CD4-positive, alpha-beta T cell treated with Interleukin-4 for 4 hours (primary cell): ENCODE results near the gene HCFC1R1.
A peak's percentile ranks its signal among the peaks of the same experiment; 100 is the strongest.
"Not testable (repeated sequence)": the region's sequence is repeated elsewhere in the genome, so short reads cannot be mapped to it uniquely, and the experiment has no call there.

Experiments
- DNase-seq: peaks from one replicate; pipeline ENCODE4 v3.0.0-alpha.2; 2020

HCFC1R1 gene

GRCh38 chr16:3023669-3024478 is at the start of gene HCFC1R1, which contains the start of gene THOC6:
TSS of gene HCFC1R1 (minus strand) at chr16:3023942. CDS start at chr16:3023941, 1 bp downstream.
TSS of gene THOC6 (plus strand) at chr16:3024035. CDS start at chr16:3024327, 292 bp downstream.
- peak; percentile 95 for DNase-seq

DNA sequence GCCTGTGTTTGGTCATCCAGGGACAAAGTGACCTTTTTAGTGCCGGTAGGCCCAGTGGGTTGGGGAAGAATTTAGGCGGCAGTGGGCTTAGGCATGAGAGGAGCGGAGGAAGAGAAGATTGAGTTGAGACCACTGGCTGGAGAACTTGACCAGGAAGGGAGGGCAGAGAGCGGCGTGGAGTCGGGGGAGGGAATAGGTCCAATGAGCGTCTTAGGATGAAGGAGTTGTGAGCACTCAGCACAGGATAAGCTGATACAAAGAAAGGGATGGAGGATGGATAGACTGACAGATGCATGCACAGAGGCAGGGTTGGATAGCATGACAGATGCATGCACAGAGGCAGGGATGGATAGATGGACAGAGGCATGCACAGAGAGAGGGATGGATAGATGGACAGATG is 49.7 kb upstream of the HCFC1R1 start:
- no peak for DNase-seq

- DNase-seq = peak; percentile 77
Observed at GRCh38 chr16:3072576-3073263, 49.0 kb upstream of the HCFC1R1 start.

- DNase-seq = not testable (repeated sequence)
Observed at GRCh38 chr16:3072148-3072547, 48.4 kb upstream of the HCFC1R1 start.

DNA sequence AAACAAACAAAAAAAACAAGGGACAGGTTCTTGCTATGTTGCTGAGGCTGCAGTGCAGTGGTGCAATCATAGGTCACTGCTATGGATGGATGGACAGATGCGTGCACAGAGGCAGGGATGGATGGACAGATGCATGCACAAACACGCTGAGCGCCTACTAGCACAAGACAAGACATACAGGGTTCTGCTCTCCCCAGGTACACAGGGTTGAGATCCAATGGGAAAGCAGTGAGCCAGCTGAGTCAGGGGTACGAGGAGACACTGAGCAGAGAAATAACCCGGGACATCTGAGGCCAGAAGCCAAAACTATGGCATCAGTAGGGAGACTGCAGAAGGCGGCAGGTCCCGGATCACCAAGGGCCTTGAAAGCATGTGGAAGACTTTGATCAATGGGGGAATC is 47.9 kb upstream of the HCFC1R1 start:
- no peak for DNase-seq

DNA sequence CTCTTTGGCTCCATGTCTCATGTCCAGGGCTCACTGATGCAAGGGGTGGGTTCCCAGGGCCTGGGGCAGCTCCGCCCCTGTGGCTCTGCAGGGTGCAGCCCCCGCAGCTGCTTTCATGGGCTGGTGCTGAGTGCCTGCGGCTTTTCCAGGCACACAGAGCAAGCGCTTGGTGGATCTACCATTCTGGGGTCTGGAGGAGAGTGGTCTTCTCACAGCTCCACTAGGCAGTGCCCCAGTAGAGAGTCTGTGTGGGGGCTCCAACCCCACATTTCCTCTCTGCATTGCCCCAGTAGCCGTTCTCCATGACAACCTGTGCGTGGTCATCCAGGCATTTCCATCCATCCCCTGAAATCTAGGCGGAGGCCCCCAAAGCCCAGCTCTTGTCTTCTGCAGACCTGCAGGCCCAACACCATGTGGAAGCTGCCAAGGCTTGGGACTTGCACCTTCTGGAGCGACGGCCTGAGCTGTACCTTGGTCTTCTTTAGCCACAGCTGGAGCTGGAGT is 46.9 kb upstream of the HCFC1R1 start:
- no peak for DNase-seq

DNA sequence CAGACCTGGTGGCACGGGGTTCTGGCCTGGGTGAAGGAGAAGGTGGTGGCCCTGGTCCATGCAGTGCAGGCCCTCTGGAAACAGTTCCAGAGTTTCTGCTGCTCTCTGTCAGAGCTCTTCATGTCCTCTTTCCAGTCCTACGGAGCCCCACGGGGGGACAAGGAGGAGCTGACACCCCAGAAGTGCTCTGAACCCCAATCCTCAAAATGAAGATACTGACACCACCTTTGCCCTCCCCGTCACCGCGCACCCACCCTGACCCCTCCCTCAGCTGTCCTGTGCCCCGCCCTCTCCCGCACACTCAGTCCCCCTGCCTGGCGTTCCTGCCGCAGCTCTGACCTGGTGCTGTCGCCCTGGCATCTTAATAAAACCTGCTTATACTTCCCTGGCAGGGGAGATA is 45.4 kb upstream of the HCFC1R1 start:
- not testable (repeated sequence) for DNase-seq

DNA sequence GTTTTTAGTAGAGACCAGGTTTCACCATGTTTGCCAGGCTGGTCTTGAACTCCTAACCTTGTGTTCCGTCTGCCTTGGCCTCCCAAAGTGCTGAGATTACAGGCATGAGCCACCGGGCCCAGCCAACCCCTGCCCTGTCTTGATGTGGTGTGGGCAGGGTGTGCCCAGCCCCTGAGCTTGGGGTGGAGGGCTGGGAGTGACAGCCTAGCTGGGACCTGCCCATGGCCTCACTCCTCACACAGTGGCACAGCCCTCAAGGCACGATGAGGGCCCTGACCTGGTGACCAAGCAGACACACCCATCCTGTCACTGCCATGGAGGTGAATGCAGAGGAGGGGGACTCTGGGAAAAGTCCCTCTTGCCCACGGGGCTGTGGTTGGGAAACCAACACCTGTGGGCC is 44.7 kb upstream of the HCFC1R1 start:
- peak; percentile 40 for DNase-seq

GRCh38 chr16:3066440-3066748 is 42.7 kb upstream of the HCFC1R1 start:
- DNase-seq = no peak

DNA sequence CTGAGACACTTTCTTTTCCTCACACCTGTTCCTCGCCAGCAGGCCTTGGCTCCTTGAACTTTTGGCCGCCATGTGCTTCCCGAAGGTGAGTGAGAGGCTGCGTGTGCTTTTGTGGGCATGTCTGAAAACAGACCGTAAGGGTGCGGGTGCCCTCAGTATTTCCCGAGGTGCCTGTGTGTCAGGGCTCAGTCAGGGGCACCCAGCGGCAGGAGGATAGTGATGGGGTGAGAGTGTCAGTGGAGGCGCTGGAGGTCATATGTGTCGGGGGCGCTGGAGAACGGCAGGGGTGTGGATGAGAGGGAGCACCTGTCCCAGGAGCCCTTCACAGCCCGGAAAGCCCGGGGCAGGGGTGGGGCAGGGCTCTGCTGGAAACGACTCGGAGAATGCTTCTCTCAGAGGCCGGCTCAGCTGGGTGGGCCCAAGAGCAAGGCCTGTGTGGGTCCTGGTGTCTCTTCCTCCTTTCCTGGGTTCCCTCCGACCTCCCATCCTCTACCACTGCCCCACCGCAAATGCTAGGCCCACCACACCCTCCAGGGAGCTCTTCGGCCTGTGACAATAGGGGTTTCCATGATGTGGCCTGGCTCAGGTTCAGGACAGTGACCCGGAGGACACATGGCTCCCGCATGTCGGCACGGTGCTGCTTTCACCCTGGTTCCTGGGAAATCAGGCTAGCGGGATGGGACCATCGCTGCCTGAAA is 42.1 kb upstream of the HCFC1R1 start:
- DNase-seq = no peak

GRCh38 chr16:3065069-3065741 is 41.5 kb upstream of the HCFC1R1 start, which contains the start of gene IL32:
TSS of gene IL32 (plus strand) at chr16:3065640. CDS start at chr16:3065812, 172 bp downstream.
- DNase-seq = peak; percentile 82

DNA sequence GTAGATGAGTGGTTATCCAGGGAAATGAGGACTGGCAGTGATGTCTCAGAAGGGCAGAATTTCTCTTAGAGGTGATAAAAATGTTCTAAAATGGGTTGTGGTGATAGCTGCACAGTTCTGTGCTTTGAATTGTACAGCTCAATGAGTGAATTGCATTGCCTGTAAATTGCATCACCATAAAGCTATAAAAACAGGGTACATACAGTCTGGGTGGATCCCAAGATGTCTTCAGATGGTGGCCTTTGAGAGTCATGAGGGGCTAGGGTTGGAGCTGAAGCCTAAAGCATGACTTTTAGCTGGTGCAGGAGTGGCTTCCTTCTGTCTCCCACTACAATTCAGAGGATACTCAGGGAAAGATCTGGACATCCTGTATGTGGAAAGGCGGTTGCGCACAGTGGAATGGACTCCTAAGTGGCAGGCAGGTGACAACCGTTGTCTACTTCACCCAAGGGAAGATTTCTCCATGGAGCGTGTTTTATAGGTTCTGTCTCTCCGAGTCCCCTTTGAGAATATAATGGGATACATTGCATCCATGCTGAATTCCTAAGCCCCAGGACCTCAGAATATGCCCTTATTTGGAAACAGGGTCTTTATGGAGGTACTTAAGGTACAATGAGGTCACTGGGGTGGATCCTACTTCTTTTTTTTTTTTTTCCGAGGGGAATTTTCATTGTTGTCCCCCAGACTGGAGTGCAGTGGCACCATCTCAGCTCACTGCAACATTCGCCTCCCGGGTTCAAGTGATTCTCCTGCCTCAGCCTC is 40.1 kb upstream of the HCFC1R1 start:
- DNase-seq = no peak

DNA sequence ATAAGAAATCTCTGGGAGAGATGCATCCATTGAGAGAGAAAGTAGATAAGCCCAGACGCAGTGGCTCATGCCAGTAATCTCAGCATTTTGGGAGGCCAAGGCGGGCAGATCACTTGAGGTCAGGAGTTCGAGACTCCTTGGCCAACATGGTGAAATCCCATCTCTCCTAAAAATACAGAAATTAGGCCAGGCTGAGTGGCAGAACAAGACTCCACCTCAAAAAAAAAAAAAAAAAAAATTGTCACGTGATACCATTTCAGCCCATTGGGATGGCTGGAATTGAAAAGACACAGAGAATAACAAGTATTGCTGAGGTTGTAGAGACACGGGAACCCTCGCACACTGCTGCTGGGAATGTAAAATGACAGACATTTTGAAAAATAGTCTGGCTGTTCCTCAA is 38.8 kb upstream of the HCFC1R1 start:
- no peak for DNase-seq

DNA sequence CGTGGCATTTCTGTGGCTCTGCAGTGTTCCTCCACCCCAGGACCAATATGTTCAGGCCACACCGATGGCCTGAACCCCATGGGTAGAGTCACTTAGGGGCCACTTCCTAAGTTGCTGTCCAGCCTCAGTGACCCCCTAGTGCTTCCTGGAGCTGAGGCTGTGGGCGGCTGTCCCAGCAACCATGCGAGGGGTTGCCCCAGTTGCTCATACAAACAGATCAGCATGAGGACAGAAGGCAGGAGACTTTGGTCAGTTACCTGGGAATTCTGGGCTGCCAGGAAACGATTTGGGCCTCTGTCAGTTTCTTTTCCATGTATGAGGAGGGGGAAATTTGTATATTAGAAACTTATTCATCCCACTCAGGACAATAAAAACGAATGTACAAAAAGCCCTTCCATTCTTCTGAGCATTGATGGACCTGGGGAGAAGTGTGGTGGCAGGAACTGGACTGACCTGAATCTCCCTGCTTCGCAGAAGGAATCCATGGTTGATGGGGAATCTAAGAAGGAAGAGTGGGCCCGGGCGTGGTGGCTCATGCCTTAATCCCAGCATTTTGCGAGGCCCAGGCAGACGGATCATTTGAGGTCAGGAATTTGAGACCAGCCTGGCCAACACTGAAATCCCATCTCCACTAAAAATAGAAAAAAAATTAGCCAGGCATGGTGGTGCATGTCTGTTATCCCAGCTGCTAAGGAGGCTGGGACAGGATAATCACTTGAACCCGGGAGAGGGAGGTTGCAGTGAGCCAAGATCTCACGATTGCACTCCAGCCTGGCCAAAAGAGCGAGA is 36.8 kb upstream of the HCFC1R1 start:
- DNase-seq = no peak

DNA sequence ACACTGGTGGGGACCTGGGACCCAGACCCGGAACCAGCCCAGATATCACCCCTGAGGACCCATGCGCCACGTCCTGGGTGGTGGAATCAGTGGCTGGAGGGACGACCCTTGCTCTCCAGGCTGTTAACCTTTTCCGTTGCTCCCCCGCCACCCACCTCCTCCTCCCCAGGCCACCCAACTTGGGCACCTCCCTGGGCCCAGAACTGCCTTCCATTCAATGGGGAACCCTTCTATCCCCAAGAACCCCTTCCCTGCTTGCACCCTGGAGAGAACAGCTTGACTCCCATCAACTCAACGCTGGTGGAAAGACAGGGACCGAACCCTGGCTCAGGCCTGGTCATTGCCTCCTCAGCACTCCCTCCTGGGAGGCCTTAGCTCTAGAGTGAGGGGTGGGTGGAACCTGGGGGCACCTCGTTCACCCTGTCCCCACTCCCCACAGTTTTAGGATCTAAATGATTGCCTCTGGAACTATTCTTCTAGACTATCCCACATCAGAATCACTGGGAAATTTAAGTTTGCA is 36.0 kb upstream of the HCFC1R1 start:
- no peak for DNase-seq

DNA sequence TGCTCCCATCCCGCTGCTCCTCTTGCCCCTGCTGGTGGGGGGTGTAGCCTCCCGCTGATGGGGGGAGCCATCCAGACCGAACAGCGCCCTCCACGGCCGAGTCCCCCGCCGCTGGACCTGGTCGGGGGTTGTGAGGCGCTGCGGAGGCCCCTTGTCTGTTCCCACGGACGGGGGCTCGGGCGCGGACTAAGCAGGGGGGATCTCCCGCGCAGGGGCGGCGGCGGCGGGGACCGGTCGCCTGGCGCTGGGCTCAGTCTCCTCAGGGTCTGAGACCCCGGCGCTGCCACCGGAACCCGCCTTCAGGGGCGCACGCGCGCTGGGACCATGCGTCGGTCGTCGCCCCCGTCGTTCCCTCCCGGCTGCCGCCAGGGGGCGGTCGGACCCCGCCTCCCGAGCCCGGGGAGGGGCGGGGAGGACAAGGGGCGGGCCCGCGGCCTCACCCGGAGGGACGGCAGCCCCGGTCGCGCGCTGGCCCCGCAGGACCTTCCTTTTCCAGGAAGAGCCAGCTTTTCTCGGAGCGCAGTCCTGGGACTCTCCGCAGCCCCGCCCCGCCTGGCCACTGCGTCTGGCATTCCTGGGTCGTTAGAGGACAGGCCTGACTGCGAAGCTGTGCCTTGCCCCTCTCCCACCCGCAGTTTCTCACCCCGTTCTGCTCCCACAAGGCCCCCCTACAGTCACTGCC is 35.4 kb upstream of the HCFC1R1 start:
- peak; percentile 78 for DNase-seq

DNA sequence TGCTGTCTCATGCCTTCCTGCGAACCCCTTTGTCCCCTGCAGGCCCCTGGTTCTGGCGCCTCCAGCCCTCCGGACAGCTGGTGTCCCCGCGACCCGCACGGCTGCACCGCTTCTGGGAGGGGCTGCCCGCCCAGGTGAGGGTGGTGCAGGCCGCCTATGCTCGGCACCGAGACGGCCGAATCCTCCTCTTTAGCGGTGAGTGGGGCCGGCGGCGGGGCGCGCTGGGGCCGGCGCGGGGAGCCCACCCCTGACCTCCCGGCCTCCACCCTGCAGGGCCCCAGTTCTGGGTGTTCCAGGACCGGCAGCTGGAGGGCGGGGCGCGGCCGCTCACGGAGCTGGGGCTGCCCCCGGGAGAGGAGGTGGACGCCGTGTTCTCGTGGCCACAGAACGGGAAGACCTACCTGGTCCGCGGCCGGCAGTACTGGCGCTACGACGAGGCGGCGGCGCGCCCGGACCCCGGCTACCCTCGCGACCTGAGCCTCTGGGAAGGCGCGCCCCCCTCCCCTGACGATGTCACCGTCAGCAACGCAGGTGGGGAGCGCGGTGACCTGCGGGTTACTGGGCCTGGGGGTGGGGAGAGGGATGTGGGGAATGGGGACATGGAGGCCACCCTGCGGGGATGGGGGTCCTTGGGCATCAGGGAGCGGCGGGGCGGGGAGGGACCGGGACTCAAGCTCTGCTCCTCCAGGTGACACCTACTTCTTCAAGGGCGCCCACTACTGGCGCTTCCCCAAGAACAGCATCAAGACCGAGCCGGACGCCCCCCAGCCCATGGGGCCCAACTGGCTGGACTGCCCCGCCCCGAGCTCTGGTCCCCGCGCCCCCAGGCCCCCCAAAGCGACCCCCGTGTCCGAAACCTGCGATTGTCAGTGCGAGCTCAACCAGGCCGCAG is 34.6 kb upstream of the HCFC1R1 start:
- DNase-seq = peak; percentile 45

DNA sequence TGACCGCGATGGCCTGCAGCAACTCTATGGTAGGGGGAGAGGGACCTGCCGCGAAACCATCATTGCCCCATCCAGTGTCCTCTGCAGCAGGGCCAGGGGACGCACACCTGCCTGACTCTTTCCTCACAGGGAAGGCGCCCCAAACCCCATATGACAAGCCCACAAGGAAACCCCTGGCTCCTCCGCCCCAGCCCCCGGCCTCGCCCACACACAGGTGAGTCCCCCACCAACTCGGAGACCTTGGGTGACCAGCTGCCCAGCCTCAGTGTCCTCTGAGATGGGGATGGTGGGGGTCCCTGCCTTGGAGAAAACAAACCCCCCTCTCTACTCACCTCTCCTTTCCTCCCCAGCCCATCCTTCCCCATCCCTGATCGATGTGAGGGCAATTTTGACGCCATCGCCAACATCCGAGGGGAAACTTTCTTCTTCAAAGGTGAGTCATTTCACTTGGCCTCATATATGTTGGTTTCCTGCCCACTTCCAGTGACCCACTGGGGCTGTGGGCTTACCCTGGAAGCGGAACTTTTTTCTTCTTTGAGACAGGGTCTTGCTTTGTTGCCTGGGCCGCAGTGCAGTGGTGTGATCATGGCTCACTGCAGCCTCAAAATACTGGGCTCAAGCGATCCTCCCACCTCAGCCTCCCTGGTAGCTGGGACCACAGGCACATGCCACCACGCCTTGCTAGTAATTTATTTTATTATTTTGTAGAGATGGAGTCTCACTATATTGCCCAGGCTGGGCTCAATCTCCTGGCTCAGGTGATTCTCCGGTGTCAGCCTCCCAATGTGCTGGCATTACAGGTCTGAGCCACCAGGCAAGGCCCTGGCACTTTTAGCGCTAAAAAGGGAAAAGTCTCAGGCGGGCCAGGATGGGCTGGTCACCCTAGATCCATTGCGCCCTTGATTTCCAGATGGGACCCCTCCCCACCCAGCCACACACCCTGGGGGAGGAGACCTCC is 33.7 kb upstream of the HCFC1R1 start:
- DNase-seq = no peak
